Esophagus squamous epithelium (tissue), 4 donors: ENCODE results near the gene CEP164.

Experiments used
- CTCF ChIP-seq, 6 experiments: fragments of 450-650 bp in 4 of 6; fragments of 200-600 bp in 2 of 6; sonication (generic) in 2 of 6; IDR thresholded peaks; one replicate each; pipeline ENCODE4 v1.5.1; 2016 to 2019; ENCODE audit warnings: antibody characterized with exemption in 6 of 6, mild to moderate bottlenecking in 4 of 6, moderate library complexity in 4 of 6
- POLR2A ChIP-seq, 4 donors: fragments of 450-650 bp; IDR thresholded peaks; one replicate each; pipeline ENCODE4 v1.6.1; 2017; ENCODE audit warnings: antibody characterized with exemption in 4 of 4, mild to moderate bottlenecking in 4 of 4, moderate library complexity in 3 of 4

- TF ChIP-seq CTCF (IDR thresholded peaks at IDR 0.05) (no peak), POLR2A (IDR thresholded peaks at IDR 0.05) (no peak)
Observed at GRCh38 chr11:117454564-117454917, 126.9 kb downstream of the CEP164 start.
